AG09309 (cell line): ENCODE data around the gene DAAM2.
A peak's percentile ranks its signal among the peaks of the same experiment; 100 is the strongest.

ENCODE experiments used
- DNase-seq: peaks from one replicate; pipeline ENCODE4 v3.0.0-alpha.2; 2010; ENCODE audit warnings: low read depth
- H3K4me3 ChIP-seq: 2 replicates; pipeline ENCODE4 v1.5.1; 2011; ENCODE audit warnings: mild to moderate bottlenecking, low read depth, low read length, moderate library complexity; ENCODE audit not compliant: control insufficient read depth
- TF ChIP-seq, protein P1 (sequence below): IDR thresholded peaks from 2 replicates; pipeline ENCODE4 v1.5.1; 2011; ENCODE audit warnings: mild to moderate bottlenecking, low read depth, low read length, inconsistent platforms; ENCODE audit not compliant: insufficient read depth, control insufficient read depth; ENCODE audit errors: missing control alignments

The DAAM2 gene

DNA sequence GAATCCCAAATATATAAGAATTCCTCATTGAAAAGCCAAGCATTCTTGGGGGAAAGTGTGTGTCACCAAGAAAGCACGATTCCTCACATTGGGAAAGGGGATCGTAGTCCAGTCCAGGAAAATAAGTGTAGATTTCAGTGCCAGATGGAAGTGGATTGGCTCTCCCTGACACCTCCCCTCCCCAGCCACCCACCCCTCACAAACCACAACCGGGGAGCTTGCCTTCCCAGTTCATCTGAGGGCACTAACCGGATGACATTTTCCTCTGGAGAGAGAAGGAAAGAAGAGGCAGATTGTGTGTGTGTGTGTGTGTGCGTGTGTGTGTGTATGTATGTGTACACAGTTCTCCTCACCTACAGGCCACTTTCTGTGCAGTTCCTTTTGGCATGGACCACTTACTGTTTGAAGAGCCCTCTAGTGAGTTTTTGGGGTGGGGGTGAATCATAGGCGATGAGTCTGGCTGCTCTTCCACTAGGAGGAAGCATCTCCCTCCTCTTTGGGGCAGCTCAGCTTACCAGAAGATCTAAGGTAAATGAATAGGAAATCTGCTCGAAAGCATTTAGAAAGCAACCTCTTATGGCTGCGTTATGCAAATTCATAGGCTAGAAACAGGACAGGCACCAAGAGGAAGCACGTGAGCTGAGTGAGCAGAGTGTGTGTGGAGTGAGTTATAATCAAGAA is 20.8 kb downstream of the DAAM2 start:
- TF ChIP-seq, protein P1, sequence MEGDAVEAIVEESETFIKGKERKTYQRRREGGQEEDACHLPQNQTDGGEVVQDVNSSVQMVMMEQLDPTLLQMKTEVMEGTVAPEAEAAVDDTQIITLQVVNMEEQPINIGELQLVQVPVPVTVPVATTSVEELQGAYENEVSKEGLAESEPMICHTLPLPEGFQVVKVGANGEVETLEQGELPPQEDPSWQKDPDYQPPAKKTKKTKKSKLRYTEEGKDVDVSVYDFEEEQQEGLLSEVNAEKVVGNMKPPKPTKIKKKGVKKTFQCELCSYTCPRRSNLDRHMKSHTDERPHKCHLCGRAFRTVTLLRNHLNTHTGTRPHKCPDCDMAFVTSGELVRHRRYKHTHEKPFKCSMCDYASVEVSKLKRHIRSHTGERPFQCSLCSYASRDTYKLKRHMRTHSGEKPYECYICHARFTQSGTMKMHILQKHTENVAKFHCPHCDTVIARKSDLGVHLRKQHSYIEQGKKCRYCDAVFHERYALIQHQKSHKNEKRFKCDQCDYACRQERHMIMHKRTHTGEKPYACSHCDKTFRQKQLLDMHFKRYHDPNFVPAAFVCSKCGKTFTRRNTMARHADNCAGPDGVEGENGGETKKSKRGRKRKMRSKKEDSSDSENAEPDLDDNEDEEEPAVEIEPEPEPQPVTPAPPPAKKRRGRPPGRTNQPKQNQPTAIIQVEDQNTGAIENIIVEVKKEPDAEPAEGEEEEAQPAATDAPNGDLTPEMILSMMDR: peak; percentile 27
- H3K4me3 ChIP-seq: no peak overlapping the region
- peak; percentile 79 for DNase-seq

DNA sequence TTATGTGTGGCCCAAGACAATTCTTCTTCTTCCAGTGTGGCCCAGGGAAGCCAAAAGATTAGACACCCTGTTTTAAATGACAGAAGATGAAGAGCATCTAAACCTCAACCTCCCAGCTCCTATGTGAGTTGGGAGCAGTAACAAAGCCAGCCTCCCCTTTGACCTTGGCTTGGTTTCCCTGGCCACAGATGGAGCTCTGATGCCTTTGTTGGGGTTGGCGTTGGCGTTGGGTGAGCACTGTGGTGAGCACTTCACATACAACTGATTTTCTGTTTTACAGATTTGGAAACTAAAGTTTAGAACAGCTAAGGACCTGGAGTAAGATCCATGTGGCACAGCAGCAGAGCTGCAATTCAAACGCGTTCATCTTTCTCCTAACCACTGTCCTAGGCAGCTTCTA is 22.1 kb downstream of the DAAM2 start:
- H3K4me3 ChIP-seq: no peak overlapping the region
- no peak for DNase-seq
- TF ChIP-seq, protein P1: no peak

DNA sequence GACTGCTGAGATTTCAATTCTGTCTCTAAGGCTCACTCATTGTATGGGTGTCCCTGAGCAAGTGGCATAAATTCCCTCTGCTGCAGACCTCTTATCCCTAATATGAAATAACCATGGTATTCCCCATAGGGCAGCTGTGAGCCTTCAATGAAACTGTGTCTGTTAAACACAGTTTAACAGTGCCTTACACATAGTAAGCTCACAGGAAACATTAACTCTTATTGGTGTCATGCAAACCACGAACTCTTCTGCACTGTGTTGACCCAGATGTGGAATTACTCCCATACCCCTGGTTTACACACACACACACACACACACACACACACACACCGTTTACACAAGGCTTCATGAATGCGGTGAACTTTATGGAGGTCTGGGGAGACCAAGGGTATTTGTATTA is 23.2 kb downstream of the DAAM2 start:
- H3K4me3 ChIP-seq: no peak overlapping the region
- TF ChIP-seq, protein P1: no peak
- DNase-seq: no peak

DNA sequence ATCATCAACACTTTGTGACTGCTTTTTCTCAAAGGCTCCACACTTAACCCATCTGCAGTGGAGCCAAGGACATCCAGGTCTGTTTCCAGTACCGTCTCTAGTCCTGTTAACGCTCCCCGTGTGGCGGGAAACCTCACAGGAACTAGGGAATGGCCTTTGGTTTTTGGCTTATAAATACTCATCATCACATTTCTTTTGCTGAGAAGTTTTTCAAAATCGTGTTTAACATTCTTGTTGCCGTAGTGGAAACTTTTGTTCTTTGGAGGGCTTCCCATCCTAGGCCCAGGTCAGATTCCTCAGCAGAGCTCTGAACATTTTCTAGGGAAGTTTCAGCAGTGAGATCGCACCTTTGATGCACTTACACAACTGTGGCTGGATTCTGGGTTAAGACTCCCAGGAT is 24.6 kb downstream of the DAAM2 start:
- no peak for DNase-seq

DNA sequence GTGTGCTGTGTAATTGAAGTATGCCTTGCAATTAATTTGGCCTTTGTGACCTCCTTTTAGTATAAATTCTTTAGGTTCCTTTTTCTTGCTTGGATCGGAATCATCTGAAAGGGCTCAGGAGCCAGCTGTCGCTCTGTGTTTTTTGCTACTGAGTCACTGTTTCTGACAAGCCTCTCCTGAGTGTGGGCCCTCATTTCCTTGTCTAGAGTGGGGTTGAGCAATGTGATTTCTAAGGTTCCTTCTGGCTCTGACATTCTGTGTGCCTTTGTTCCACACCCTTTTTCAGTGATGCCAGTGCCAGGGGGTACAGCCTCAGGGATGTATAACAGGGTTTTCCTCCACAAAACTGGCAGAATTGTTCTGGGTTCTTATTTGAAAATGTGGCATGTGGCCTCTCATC is 26.5 kb downstream of the DAAM2 start:
- TF ChIP-seq, protein P1: no peak
- H3K4me3 ChIP-seq: no peak overlapping the region
- no peak for DNase-seq

More for the DNA sequence above, 24.6 kb downstream of the DAAM2 start:
- TF ChIP-seq, protein P1: no peak
- no peak overlapping the region for H3K4me3 ChIP-seq

DNA sequence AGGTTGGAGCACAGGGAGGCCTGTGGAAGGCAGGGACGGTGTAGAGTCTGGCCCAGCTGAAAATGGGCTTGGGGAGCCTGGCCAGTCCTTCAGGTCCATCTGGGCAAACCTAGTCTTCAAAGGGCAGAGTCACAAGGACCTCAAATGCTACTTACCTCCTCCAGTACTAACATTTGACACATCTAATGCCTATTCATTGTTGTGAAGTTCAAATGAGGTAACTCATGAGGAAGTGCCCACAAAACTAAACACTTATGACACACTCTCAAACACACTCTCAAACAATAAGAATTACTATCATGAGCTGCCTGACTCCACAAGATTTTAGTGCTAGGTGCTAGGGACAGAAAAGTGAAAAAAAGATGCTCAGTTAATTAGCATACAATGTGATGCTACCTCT is 27.1 kb downstream of the DAAM2 start:
- no peak for DNase-seq
- TF ChIP-seq, protein P1: no peak
- no peak overlapping the region for H3K4me3 ChIP-seq
